SK-N-SH treated with all-trans-retinoic acid at 6 μM for 48 hours (cell line): Measurements from ENCODE around the gene ADGB.

ENCODE experiments used
- ATAC-seq: fragments of 200-7000 bp; cut with Tn5 transposase; 3 replicates; pipeline ENCODE4 v1.9.1; 2020; ENCODE audit warnings: mild to moderate bottlenecking, moderate library complexity
- ARNTL ChIP-seq: fragments of 450-650 bp; formaldehyde crosslinking; IDR thresholded peaks from 2 replicates; pipeline ENCODE4 v1.5.0; 2020; ENCODE audit warnings: low read depth, mild to moderate bottlenecking, moderate library complexity, borderline replicate concordance
- BACH2 ChIP-seq: fragments of 250-450 bp; sonication (Bioruptor Pico); IDR thresholded peaks from 2 replicates; pipeline ENCODE4 v1.9.0; 2021; ENCODE audit warnings: mild to moderate bottlenecking, borderline replicate concordance
- CREB5 ChIP-seq: fragments of 250-450 bp; sonication (Bioruptor Pico); IDR thresholded peaks from 2 replicates; pipeline ENCODE4 v1.5.1; 2020; ENCODE audit warnings: low read depth, mild to moderate bottlenecking, moderate library complexity
- CSDC2 ChIP-seq: fragments of 250-450 bp; sonication (Bioruptor Pico); IDR thresholded peaks from 2 replicates; pipeline ENCODE4 v1.5.0; 2020; ENCODE audit warnings: mild to moderate bottlenecking, moderate library complexity
- CSRNP3 ChIP-seq: fragments of 250-450 bp; sonication (Bioruptor Pico); IDR thresholded peaks from 2 replicates; pipeline ENCODE4 v1.5.1; 2021; ENCODE audit warnings: mild to moderate bottlenecking, moderate library complexity
- ESRRG ChIP-seq: fragments of 250-450 bp; sonication (Bioruptor Pico); IDR thresholded peaks from 2 replicates; pipeline ENCODE4 v1.6.1; 2021; ENCODE audit warnings: mild to moderate bottlenecking
- GLIS3 ChIP-seq: fragments of 250-450 bp; sonication (Bioruptor Pico); IDR thresholded peaks from 2 replicates; pipeline ENCODE4 v1.5.0; 2020; ENCODE audit warnings: mild to moderate bottlenecking, moderate library complexity
- ISL1 ChIP-seq: fragments of 250-450 bp; sonication (Bioruptor Pico); IDR thresholded peaks from 2 replicates; pipeline ENCODE4 v2.1.2; 2022; ENCODE audit warnings: mild to moderate bottlenecking, moderate library complexity
- PATZ1 ChIP-seq: fragments of 250-450 bp; sonication (Bioruptor Pico); IDR thresholded peaks from 2 replicates; pipeline ENCODE4 v1.8.0; 2020; ENCODE audit warnings: mild to moderate bottlenecking, moderate library complexity, borderline replicate concordance
- POU6F1 ChIP-seq: fragments of 250-450 bp; sonication (Bioruptor Pico); IDR thresholded peaks from 2 replicates; pipeline ENCODE4 v1.8.0; 2021; ENCODE audit warnings: low read depth, mild to moderate bottlenecking, moderate library complexity, borderline replicate concordance
- SNAI2 ChIP-seq: fragments of 250-450 bp; sonication (Bioruptor Pico); IDR thresholded peaks from 2 replicates; pipeline ENCODE4 v1.5.0; 2020; ENCODE audit warnings: mild to moderate bottlenecking, moderate library complexity
- TCF4 ChIP-seq: fragments of 250-450 bp; sonication (Bioruptor Pico); IDR thresholded peaks from 2 replicates; pipeline ENCODE4 v1.8.0; 2021; ENCODE audit warnings: mild to moderate bottlenecking, moderate library complexity, borderline replicate concordance
- TSHZ2 ChIP-seq: fragments of 250-450 bp; sonication (Bioruptor Pico); IDR thresholded peaks from 2 replicates; pipeline ENCODE4 v1.5.0; 2020; ENCODE audit warnings: mild to moderate bottlenecking, moderate library complexity
- ZC3H10 ChIP-seq: fragments of 250-450 bp; sonication (Bioruptor Pico); IDR thresholded peaks from 2 replicates; pipeline ENCODE4 v1.5.1; 2021; ENCODE audit warnings: mild to moderate bottlenecking, moderate library complexity
- ZFP3 ChIP-seq: fragments of 250-450 bp; sonication (Bioruptor Pico); IDR thresholded peaks from 2 replicates; pipeline ENCODE4 v1.5.0; 2020; ENCODE audit warnings: mild to moderate bottlenecking, moderate library complexity
- ZNF565 ChIP-seq: fragments of 450-650 bp; formaldehyde crosslinking; conservative IDR thresholded peaks from 2 replicates; pipeline ENCODE4 v1.5.0; 2020; ENCODE audit warnings: low read depth, mild to moderate bottlenecking, moderate library complexity
- ZNF70 ChIP-seq: fragments of 450-650 bp; formaldehyde crosslinking; IDR thresholded peaks from 2 replicates; pipeline ENCODE4 v1.5.0; 2020; ENCODE audit warnings: mild to moderate bottlenecking, moderate library complexity

The ADGB gene

GRCh38 chr6:146770275-146770964, 171.6 kb downstream of the ADGB start (continued):
- TF ChIP-seq PATZ1 (CRISPR knock-in tag) (no peak), POU6F1 (CRISPR knock-in tag) (no peak), ZC3H10 (CRISPR knock-in tag) (no peak)

GRCh38 chr6:146770965-146771735, 172.4 kb downstream of the ADGB start:
- no peak for TF ChIP-seq POU6F1 (CRISPR knock-in tag)
- TF ChIP-seq ZNF70 (CRISPR knock-in tag): no peak
- no peak for TF ChIP-seq ARNTL (CRISPR knock-in tag)
- TF ChIP-seq ISL1 (CRISPR knock-in tag): no peak
- no peak for TF ChIP-seq CREB5
- no peak for TF ChIP-seq ZNF565
- no peak for TF ChIP-seq CSDC2
- TF ChIP-seq, all 23 proteins: peak for 0

GRCh38 chr6:146775220-146775619, 176.4 kb downstream of the ADGB start:
- no peak for TF ChIP-seq BACH2
- TF ChIP-seq ESRRG (CRISPR knock-in tag): no peak
- no peak for TF ChIP-seq ZFP3 (CRISPR knock-in tag)
- no peak for TF ChIP-seq CSDC2
- TF ChIP-seq CREB5: no peak
- no peak for TF ChIP-seq GLIS3
- TF ChIP-seq CSRNP3: no peak
- no peak for TF ChIP-seq ARNTL (CRISPR knock-in tag)
- TF ChIP-seq ISL1 (CRISPR knock-in tag): no peak
- no peak for TF ChIP-seq ZC3H10 (CRISPR knock-in tag)
- no peak for TF ChIP-seq PATZ1 (CRISPR knock-in tag)
- TF ChIP-seq TCF4: no peak
- TF ChIP-seq SNAI2 (CRISPR knock-in tag): no peak
- TF ChIP-seq TSHZ2 (CRISPR knock-in tag): no peak
- TF ChIP-seq POU6F1 (CRISPR knock-in tag): no peak
- TF ChIP-seq, all 23 proteins: peak for 0
- no peak for ATAC-seq

More at GRCh38 chr6:146770965-146771735, 172.4 kb downstream of the ADGB start:
- ATAC-seq: no peak
